HEK293 (cell line): ENCODE measurements around the gene DEDD.

Source experiments
- BCL11B ChIP-seq: fragments of 450-650 bp; formaldehyde crosslinking; IDR thresholded peaks from 2 replicates; pipeline ENCODE4 v1.5.1; 2016; ENCODE audit warnings: low read depth, missing biosample characterization, missing genetic modification characterization
- EGR2 ChIP-seq: fragments of 450-650 bp; formaldehyde crosslinking; IDR thresholded peaks from 2 replicates; pipeline ENCODE4 v1.5.1; 2016; ENCODE audit warnings: low read depth, missing biosample characterization, missing genetic modification characterization
- FEZF1 ChIP-seq: fragments of 450-650 bp; formaldehyde crosslinking; IDR thresholded peaks from 2 replicates; pipeline ENCODE4 v1.5.1; 2016; ENCODE audit warnings: missing biosample characterization, missing genetic modification characterization
- KLF10 ChIP-seq: fragments of 450-650 bp; IDR thresholded peaks from 2 replicates; pipeline ENCODE4 v1.5.1; 2018; ENCODE audit warnings: missing biosample characterization, mild to moderate bottlenecking, missing genetic modification characterization
- KLF9 ChIP-seq: fragments of 450-650 bp; formaldehyde crosslinking; IDR thresholded peaks from 2 replicates; pipeline ENCODE4 v1.5.1; 2016; ENCODE audit warnings: missing biosample characterization, missing genetic modification characterization, low read depth
- SCRT2 ChIP-seq: fragments of 450-650 bp; formaldehyde crosslinking; IDR thresholded peaks from 2 replicates; pipeline ENCODE4 v1.5.1; 2016; ENCODE audit warnings: missing biosample characterization, missing genetic modification characterization
- SETDB1 ChIP-seq: IDR thresholded peaks from one replicate; pipeline ENCODE4 v1.6.1; 2017; ENCODE audit warnings: mild to moderate bottlenecking, low read length, moderate library complexity, mixed read lengths; ENCODE audit not compliant: insufficient read length
- SP3 ChIP-seq: fragments of 450-650 bp; formaldehyde crosslinking; IDR thresholded peaks from 2 replicates; pipeline ENCODE4 v1.5.1; 2016; ENCODE audit warnings: missing biosample characterization, missing genetic modification characterization
- SP7 ChIP-seq: fragments of 450-650 bp; formaldehyde crosslinking; IDR thresholded peaks from 2 replicates; pipeline ENCODE4 v1.5.1; 2016; ENCODE audit warnings: missing biosample characterization, missing genetic modification characterization
- TCF7L2 ChIP-seq: IDR thresholded peaks from 2 replicates; pipeline ENCODE4 v1.6.1; 2011; ENCODE audit warnings: low read depth, mild to moderate bottlenecking, inconsistent platforms, low read length, moderate library complexity, borderline replicate concordance
- YY2 ChIP-seq: fragments of 450-650 bp; formaldehyde crosslinking; IDR thresholded peaks from 2 replicates; pipeline ENCODE4 v1.5.1; 2016; ENCODE audit warnings: missing biosample characterization, missing genetic modification characterization
- ZBTB21 ChIP-seq: fragments of 450-650 bp; formaldehyde crosslinking; IDR thresholded peaks from 2 replicates; pipeline ENCODE4 v1.5.1; 2017; ENCODE audit warnings: missing biosample characterization, missing genetic modification characterization
- ZBTB7A ChIP-seq: fragments of 450-650 bp; formaldehyde crosslinking; IDR thresholded peaks from 2 replicates; pipeline ENCODE4 v1.5.1; 2016; ENCODE audit warnings: low read depth, missing biosample characterization, missing genetic modification characterization
- ZFP3 ChIP-seq: fragments of 450-650 bp; formaldehyde crosslinking; IDR thresholded peaks from 2 replicates; pipeline ENCODE4 v1.5.1; 2016; ENCODE audit warnings: low read depth, missing biosample characterization, missing genetic modification characterization
- ZFP41 ChIP-seq: fragments of 450-650 bp; formaldehyde crosslinking; IDR thresholded peaks from 2 replicates; pipeline ENCODE4 v1.5.1; 2016; ENCODE audit warnings: missing biosample characterization, missing genetic modification characterization, borderline replicate concordance
- ZNF175 ChIP-seq: fragments of 450-650 bp; formaldehyde crosslinking; IDR thresholded peaks from 2 replicates; pipeline ENCODE4 v1.5.1; 2016; ENCODE audit warnings: missing biosample characterization, missing genetic modification characterization
- ZNF19 ChIP-seq: fragments of 450-650 bp; formaldehyde crosslinking; IDR thresholded peaks from 2 replicates; pipeline ENCODE4; 2016; ENCODE audit warnings: missing biosample characterization, missing genetic modification characterization, low read depth
- ZNF266 ChIP-seq: fragments of 450-650 bp; formaldehyde crosslinking; IDR thresholded peaks from 2 replicates; pipeline ENCODE4 v1.5.1; 2016; ENCODE audit warnings: missing biosample characterization, missing genetic modification characterization, low read depth
- ZNF274 ChIP-seq, 2 experiments: fragments of 200-500 bp in 1 of 2; fragments of 450-650 bp in 1 of 2; sonication (Bioruptor generic) in 1 of 2; formaldehyde crosslinking in 1 of 2; IDR thresholded peaks; 2 replicates each; pipeline versions ENCODE4 v1.5.1 to v1.6.1; 2014 to 2016; ENCODE audit warnings: borderline replicate concordance in 1 of 2, inconsistent platforms in 1 of 2, low read length in 1 of 2, missing biosample characterization in 1 of 2, missing genetic modification characterization in 1 of 2
- ZNF324 ChIP-seq: fragments of 450-650 bp; formaldehyde crosslinking; IDR thresholded peaks from 2 replicates; pipeline ENCODE4 v1.5.1; 2016; ENCODE audit warnings: missing biosample characterization, missing genetic modification characterization
- ZNF366 ChIP-seq: fragments of 450-650 bp; formaldehyde crosslinking; conservative IDR thresholded peaks from 2 replicates; pipeline ENCODE4 v1.5.1; 2016; ENCODE audit warnings: missing biosample characterization, missing genetic modification characterization
- ZNF391 ChIP-seq: fragments of 450-650 bp; formaldehyde crosslinking; IDR thresholded peaks from 2 replicates; pipeline ENCODE4 v1.5.1; 2016; ENCODE audit warnings: low read depth, missing biosample characterization, missing genetic modification characterization, borderline replicate concordance
- ZNF501 ChIP-seq: fragments of 450-650 bp; formaldehyde crosslinking; IDR thresholded peaks from 2 replicates; pipeline ENCODE4 v1.5.1; 2016; ENCODE audit warnings: missing biosample characterization, missing genetic modification characterization
- ZNF529 ChIP-seq: fragments of 450-650 bp; formaldehyde crosslinking; IDR thresholded peaks from 2 replicates; pipeline ENCODE4 v1.5.1; 2017; ENCODE audit warnings: missing genetic modification characterization, missing biosample characterization; ENCODE audit not compliant: insufficient replicate concordance
- ZNF530 ChIP-seq: fragments of 450-650 bp; formaldehyde crosslinking; IDR thresholded peaks from 2 replicates; pipeline ENCODE4 v1.5.1; 2016; ENCODE audit warnings: low read depth, missing biosample characterization, missing genetic modification characterization
- ZNF571 ChIP-seq: fragments of 450-650 bp; formaldehyde crosslinking; IDR thresholded peaks from 2 replicates; pipeline ENCODE4 v1.5.0; 2017; ENCODE audit warnings: missing biosample characterization, missing genetic modification characterization
- ZNF600 ChIP-seq: fragments of 450-650 bp; formaldehyde crosslinking; IDR thresholded peaks from 2 replicates; pipeline ENCODE4 v1.5.1; 2016; ENCODE audit warnings: missing biosample characterization, missing genetic modification characterization
- ZNF626 ChIP-seq: fragments of 450-650 bp; sonication (Bioruptor Pico); formaldehyde crosslinking; IDR thresholded peaks from 2 replicates; pipeline ENCODE4 v1.5.1; 2018; ENCODE audit warnings: missing biosample characterization, missing genetic modification characterization, inconsistent platforms
- ZNF670 ChIP-seq: fragments of 450-650 bp; formaldehyde crosslinking; IDR thresholded peaks from 2 replicates; pipeline ENCODE4 v1.5.1; 2016; ENCODE audit warnings: missing biosample characterization, missing genetic modification characterization, low read depth
- ZNF777 ChIP-seq: fragments of 450-650 bp; formaldehyde crosslinking; IDR thresholded peaks from 2 replicates; pipeline ENCODE4 v1.5.1; 2017; ENCODE audit warnings: missing biosample characterization, missing genetic modification characterization, borderline replicate concordance
- ZNF791 ChIP-seq: fragments of 450-650 bp; formaldehyde crosslinking; IDR thresholded peaks from 2 replicates; pipeline ENCODE4 v1.5.1; 2016; ENCODE audit warnings: missing biosample characterization, missing genetic modification characterization
- ZNF792 ChIP-seq: fragments of 450-650 bp; formaldehyde crosslinking; IDR thresholded peaks from 2 replicates; pipeline ENCODE4 v1.5.1; 2016; ENCODE audit warnings: missing biosample characterization, missing genetic modification characterization
- TF ChIP-seq, protein P1 (sequence below): fragments of 450-650 bp; formaldehyde crosslinking; IDR thresholded peaks from 2 replicates; pipeline ENCODE4 v1.5.1; 2016; ENCODE audit warnings: missing biosample characterization, missing genetic modification characterization
- TF ChIP-seq, protein P2 (sequence below): fragments of 450-650 bp; formaldehyde crosslinking; IDR thresholded peaks from 2 replicates; pipeline ENCODE4 v1.5.1; 2017; ENCODE audit warnings: missing biosample characterization, missing genetic modification characterization
- TF ChIP-seq, protein P3 (sequence below): fragments of 450-650 bp; formaldehyde crosslinking; IDR thresholded peaks from 2 replicates; pipeline ENCODE4 v1.5.1; 2017; ENCODE audit warnings: missing biosample characterization, missing genetic modification characterization
- TF ChIP-seq, protein P4 (sequence below): fragments of 450-650 bp; formaldehyde crosslinking; IDR thresholded peaks from 2 replicates; pipeline ENCODE4 v1.5.1; 2016; ENCODE audit warnings: missing biosample characterization, missing genetic modification characterization

The DEDD gene

DNA sequence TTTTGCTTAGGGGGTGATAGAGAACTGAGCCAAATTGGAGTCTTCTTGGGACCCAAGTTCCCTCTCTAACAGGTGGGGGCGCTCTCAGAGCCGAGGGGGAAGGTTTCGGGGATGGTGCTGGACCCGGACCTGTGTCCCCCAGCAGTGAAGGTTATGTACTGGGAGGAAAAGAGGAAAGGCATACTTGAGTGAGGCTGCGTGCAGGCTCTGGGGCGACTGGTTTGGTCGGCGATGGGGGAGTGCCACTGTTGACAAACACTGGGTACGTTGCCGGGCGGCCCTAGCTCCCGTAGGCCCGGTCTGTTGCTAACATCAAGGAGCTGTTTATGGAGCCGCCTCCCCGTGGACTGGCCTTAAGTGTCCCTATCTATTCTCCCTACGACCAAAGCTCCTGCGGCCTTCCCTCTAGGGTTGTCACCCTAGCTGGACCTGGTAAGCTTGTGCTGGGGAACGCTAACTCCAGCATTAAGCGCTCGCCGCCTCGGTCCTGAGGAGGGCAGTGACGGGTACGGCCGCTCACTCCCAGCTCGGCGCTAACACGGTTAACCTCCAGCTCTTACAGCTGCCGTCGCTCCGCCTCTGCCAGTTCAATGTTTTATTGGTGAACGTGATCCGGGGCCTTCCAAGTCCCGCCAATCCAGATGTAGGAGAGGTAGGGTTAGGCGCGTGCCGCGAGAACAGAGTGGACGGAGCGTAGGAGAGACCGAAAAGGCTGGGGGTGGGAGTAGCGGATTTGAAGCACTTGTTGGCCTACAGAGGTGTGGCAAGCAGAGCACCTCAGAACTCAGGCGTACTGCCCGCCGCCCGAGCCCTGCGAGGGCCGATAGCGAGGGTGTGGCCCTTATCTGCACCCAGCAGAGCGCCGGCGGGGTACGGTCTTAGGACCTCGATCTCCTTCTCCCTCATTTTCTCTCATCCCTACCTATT is 33.5 kb upstream of the DEDD start, which contains the start of gene PPOX (continued):
- TF ChIP-seq EGR2 (tag by site-specific recombination) (peak; percentile 87), ZNF670 (tag by site-specific recombination) (no peak), YY2 (tag by site-specific recombination) (no peak), ZNF571 (tag by site-specific recombination) (no peak), ZFP3 (no peak), ZNF777 (tag by site-specific recombination) (no peak), TCF7L2 (no peak; the same call in 1 of the 2 replicates), ZBTB7A (tag by site-specific recombination) (no peak), ZNF19 (tag by site-specific recombination) (no peak), ZBTB21 (tag by site-specific recombination) (no peak), FEZF1 (0 out of 2 replicates have a peak, but pooled peaks have one; percentile 17), ZFP41 (tag by site-specific recombination) (no peak), ZNF274 (IDR thresholded peaks at IDR 0.05; ENCODE audit: low read length) (no peak), ZNF274 (tag by site-specific recombination; IDR thresholded peaks at IDR 0.05; ENCODE audit: borderline replicate concordance) (no peak), ZNF366 (tag by site-specific recombination) (peak; percentile 75), ZNF175 (no peak), ZNF391 (tag by site-specific recombination) (0 out of 2 replicates have a peak, but pooled peaks have one; percentile 44), ZNF626 (tag by site-specific recombination) (no peak), ZNF791 (tag by site-specific recombination) (no peak), SCRT2 (peak; percentile 99), BCL11B (tag by site-specific recombination) (peak; percentile 68), ZNF792 (tag by site-specific recombination) (no peak), ZNF266 (tag by site-specific recombination) (no peak), ZNF530 (tag by site-specific recombination) (no peak), SP7 (tag by site-specific recombination) (peak; percentile 74), KLF9 (tag by site-specific recombination) (peak; percentile 75), ZNF529 (no peak), ZNF600 (tag by site-specific recombination) (peak; percentile 94), ZNF324 (no peak), SETDB1 (no peak), ZNF501 (tag by site-specific recombination) (peak; percentile 91), KLF10 (tag by site-specific recombination) (peak; percentile 75; the same call in 1 of the 2 replicates), SP3 (tag by site-specific recombination) (peak; percentile 89)
- TF ChIP-seq, protein P1, sequence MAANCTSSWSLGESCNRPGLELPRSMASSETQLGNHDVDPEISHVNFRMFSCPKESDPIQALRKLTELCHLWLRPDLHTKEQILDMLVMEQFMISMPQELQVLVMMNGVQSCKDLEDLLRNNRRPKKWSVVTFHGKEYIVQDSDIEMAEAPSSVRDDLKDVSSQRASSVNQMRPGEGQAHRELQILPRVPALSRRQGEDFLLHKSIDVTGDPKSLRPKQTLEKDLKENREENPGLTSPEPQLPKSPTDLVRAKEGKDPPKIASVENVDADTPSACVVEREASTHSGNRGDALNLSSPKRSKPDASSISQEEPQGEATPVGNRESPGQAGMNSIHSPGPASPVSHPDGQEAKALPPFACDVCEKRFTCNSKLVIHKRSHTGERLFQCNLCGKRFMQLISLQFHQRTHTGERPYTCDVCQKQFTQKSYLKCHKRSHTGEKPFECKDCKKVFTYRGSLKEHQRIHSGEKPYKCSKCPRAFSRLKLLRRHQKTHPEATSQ (tag by site-specific recombination) = no peak
- TF ChIP-seq, protein P2, sequence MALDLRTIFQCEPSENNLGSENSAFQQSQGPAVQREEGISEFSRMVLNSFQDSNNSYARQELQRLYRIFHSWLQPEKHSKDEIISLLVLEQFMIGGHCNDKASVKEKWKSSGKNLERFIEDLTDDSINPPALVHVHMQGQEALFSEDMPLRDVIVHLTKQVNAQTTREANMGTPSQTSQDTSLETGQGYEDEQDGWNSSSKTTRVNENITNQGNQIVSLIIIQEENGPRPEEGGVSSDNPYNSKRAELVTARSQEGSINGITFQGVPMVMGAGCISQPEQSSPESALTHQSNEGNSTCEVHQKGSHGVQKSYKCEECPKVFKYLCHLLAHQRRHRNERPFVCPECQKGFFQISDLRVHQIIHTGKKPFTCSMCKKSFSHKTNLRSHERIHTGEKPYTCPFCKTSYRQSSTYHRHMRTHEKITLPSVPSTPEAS = no peak
- TF ChIP-seq, protein P3, sequence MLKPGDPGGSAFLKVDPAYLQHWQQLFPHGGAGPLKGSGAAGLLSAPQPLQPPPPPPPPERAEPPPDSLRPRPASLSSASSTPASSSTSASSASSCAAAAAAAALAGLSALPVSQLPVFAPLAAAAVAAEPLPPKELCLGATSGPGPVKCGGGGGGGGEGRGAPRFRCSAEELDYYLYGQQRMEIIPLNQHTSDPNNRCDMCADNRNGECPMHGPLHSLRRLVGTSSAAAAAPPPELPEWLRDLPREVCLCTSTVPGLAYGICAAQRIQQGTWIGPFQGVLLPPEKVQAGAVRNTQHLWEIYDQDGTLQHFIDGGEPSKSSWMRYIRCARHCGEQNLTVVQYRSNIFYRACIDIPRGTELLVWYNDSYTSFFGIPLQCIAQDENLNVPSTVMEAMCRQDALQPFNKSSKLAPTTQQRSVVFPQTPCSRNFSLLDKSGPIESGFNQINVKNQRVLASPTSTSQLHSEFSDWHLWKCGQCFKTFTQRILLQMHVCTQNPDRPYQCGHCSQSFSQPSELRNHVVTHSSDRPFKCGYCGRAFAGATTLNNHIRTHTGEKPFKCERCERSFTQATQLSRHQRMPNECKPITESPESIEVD (tag by site-specific recombination) = no peak
- TF ChIP-seq, protein P4, sequence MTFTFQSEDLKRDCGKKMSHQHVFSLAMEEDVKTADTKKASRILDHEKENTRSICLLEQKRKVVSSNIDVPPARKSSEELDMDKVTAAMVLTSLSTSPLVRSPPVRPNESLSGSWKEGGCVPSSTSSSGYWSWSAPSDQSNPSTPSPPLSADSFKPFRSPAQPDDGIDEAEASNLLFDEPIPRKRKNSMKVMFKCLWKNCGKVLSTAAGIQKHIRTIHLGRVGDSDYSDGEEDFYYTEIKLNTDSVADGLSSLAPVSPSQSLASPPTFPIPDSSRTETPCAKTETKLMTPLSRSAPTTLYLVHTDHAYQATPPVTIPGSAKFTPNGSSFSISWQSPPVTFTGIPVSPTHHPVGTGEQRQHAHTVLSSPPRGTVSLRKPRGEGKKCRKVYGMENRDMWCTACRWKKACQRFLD (tag by site-specific recombination) = no peak
